ENCODE results near the gene MED26. TPM values are rescaled to one million over a fixed set of nuclear protein-coding genes. Genes with fewer than 3 reads are reported as not detected.

MED26 gene
- total and polyA plus RNA-seq, 2 of the 8 experiments (the other 6 are each of a cell fraction or from before 2014, with no cell fraction given) = 5.3 to 10.7 TPM

DNA sequence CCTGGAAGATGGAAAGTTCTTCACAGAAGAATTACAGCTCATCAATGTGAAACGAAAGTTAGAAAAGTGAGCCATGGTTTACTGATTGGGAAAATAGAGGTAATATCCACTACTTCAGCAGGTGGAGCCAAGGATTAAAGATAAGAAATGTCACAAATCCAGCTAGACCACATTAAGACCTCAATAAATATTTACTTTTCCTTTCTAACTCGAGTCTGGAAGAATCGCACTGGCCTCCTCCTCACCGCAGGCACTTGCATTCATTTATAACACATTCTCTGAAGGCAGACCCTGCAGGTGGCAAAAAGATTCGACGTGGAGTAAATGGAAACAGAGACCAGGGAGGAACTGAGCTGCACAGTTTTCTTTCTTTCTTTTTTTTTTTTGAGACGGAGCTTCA lies 63.2 kb downstream of the MED26 start:
- peaks cover 2 to 6% of the 10 kb centered on the region in 2 experiments for H4K20me1 ChIP-seq (replicated peaks in 1 of 2; ENCODE audit: control insufficient read depth in 1 of 2, insufficient read depth in 2 of 2, low read length in 2 of 2)
- no peak overlapping the region for H3K18ac ChIP-seq (ENCODE audit: extremely low read depth, low read length)
- no peak overlapping the region for H2BK15ac ChIP-seq (ENCODE audit: low read length)
- no peak overlapping the region for H2AK5ac ChIP-seq (ENCODE audit: low read depth, low read length)
- no peak overlapping the region for H2BK120ac ChIP-seq (replicated peaks; ENCODE audit: low read depth, low read length)
- peaks cover 0 to 5% of the 10 kb centered on the region in 2 experiments; a peak in 2 of 4 replicates for H3K79me2 ChIP-seq (ENCODE audit: control insufficient read depth in 1 of 2, insufficient read depth in 2 of 2, low read length in 2 of 2)
- no peak overlapping the region for H3K4me3 ChIP-seq (ENCODE audit: extremely low read depth in 1 of 4, insufficient read depth in 2 of 4, low read depth in 3 of 4, low read length in 4 of 4)
- no peak overlapping the region for H2BK5ac ChIP-seq (ENCODE audit: low read depth, low read length)
- ChIA-PET POLR2A (ENCODE audit: partially characterized antibody) (interaction anchor here (0.6 to 0.8 kb wide), 2 partner anchors 15 to 35 kb away, joined by 4 read pairs; no protein-coding TSS in a partner anchor), CTCF (ENCODE audit: partially characterized antibody) (interaction anchor here (1.5 kb wide), 1 partner anchor 46 kb away, joined by 3 read pairs; no protein-coding TSS in a partner anchor)
- DNase-seq (ENCODE audit: low read depth in 1 of 2, low spot score in 2 of 2) = no peak
- no peak overlapping the region for H2BK20ac ChIP-seq (ENCODE audit: low read length)
- H3K14ac ChIP-seq (ENCODE audit: insufficient read length) = no peak overlapping the region
- H3K9me3 ChIP-seq (ENCODE audit: insufficient read depth in 2 of 2, low read depth in 1 of 2, low read length in 1 of 2) = no peaks in the 10 kb centered on the region
- no peak overlapping the region for H2BK12ac ChIP-seq (ENCODE audit: low read depth, low read length)
- no peak overlapping the region for H4K91ac ChIP-seq (replicated peaks; ENCODE audit: insufficient read length, low read length)
- H3K56ac ChIP-seq (replicated peaks; ENCODE audit: insufficient read length, low read depth, low read length) = no peak overlapping the region
- H3K79me1 ChIP-seq (ENCODE audit: low read depth, low read length) = peaks cover under 1% of the 10 kb centered on the region; the same call in 1 of the 2 replicates
- H3K4me2 ChIP-seq (ENCODE audit: insufficient read depth in 1 of 2, low read depth in 2 of 2, low read length in 2 of 2) = no peak overlapping the region
- no peak overlapping the region for H3K4ac ChIP-seq (replicated peaks; ENCODE audit: insufficient read length, low read depth, low read length)
- H3K23ac ChIP-seq (ENCODE audit: insufficient read length) = no peak overlapping the region
- no peak for FAIRE-seq
- H3K4me1 ChIP-seq (replicated peaks in 1 of 4; ENCODE audit: control insufficient read depth in 3 of 4, insufficient read depth in 4 of 4, low read length in 3 of 4) = no peaks in the 10 kb centered on the region; a peak in 2 of 7 replicates
- H3K27ac ChIP-seq (ENCODE audit: low read depth, low read length) = no peak overlapping the region
- no peak overlapping the region for H4K8ac ChIP-seq (ENCODE audit: extremely low read depth, insufficient read depth, low read length)
- H3K9ac ChIP-seq (replicated peaks in 1 of 4; ENCODE audit: extremely low read depth in 1 of 4, low read depth in 3 of 4, low read length in 3 of 4) = no peak overlapping the region
- no peaks in the 10 kb centered on the region for H3K23me2 ChIP-seq (ENCODE audit: low read depth, low read length)
- peaks cover 15 to 52% (median 16%) of the 10 kb centered on the region in 4 experiments for H3K36me3 ChIP-seq (ENCODE audit: control insufficient read depth in 2 of 4, insufficient read depth in 4 of 4, low read length in 3 of 4)
- H4K5ac ChIP-seq (ENCODE audit: insufficient read length, low read depth, low read length) = no peak overlapping the region
- H3K27me3 ChIP-seq (replicated peaks in 1 of 4; ENCODE audit: control insufficient read depth in 3 of 4, extremely low read depth in 1 of 4, insufficient read depth in 3 of 4, low read length in 3 of 4) = no peaks in the 10 kb centered on the region; a peak in 1 of 7 replicates
- no peak overlapping the region for H2AFZ ChIP-seq (ENCODE audit: low read length)
- 95% methylated on average over 6 of the region's 7 CpGs; no CpG with 5 or more reads in 1 of the 2 experiments for WGBS, 2 experiments (ENCODE audit: extremely low coverage in 1 of 2, insufficient coverage in 1 of 2, insufficient read length in 1 of 2, insufficient replicate concordance in 2 of 2, low coverage in 1 of 2, low lambda C conversion rate in 2 of 2, missing lambda C conversion rate in 1 of 2)
- TF ChIP-seq SP2 (IDR thresholded peaks at IDR 0.05; ENCODE audit: low read length) (no peak), POLR2A (IDR thresholded peaks at IDR 0.05; ENCODE audit: control extremely low read depth in 1 of 2, low read depth in 2 of 2, low read length in 2 of 2) (no peak), SIN3A (conservative IDR thresholded peaks at IDR 0.05 in 1 of 2, IDR thresholded peaks at IDR 0.05 in 1 of 2; ENCODE audit: low read depth in 1 of 2, low read length in 2 of 2) (no peak), NANOG (IDR thresholded peaks at IDR 0.05; ENCODE audit: insufficient read depth, low read depth, low read length, poor library complexity, severe bottlenecking) (no peak), GTF2F1 (IDR thresholded peaks at IDR 0.05; ENCODE audit: borderline replicate concordance, low read depth, low read length) (no peak)

Data from H1 (cell line).